PFSK-1 (cell line): Measurements from ENCODE around the gene SLC17A9.

Experiments used
- FOXP2 ChIP-seq: optimal IDR thresholded peaks from 2 replicates; pipeline ENCODE3; 2011; ENCODE audit warnings: borderline replicate concordance, control low read depth, inconsistent platforms; ENCODE audit not compliant: insufficient read depth; ENCODE audit errors: extremely low read length, extremely low read depth
- POLR2AphosphoS5 ChIP-seq: IDR thresholded peaks from 2 replicates; pipeline ENCODE4 v1.6.1; 2012; ENCODE audit warnings: low read depth, mild to moderate bottlenecking, control low read depth, low read length, moderate library complexity
- REST ChIP-seq, 2 experiments: IDR thresholded peaks; 2 replicates each; pipeline versions ENCODE4 v1.6.1 to v1.8.0; 2011 to 2012; ENCODE audit warnings: low read depth in 2 of 2, low read length in 2 of 2, control low read depth in 1 of 2, inconsistent platforms in 1 of 2, mild to moderate bottlenecking in 1 of 2, moderate library complexity in 1 of 2; ENCODE audit not compliant: insufficient read depth in 1 of 2
- SIN3A ChIP-seq: IDR thresholded peaks from 2 replicates; pipeline ENCODE4 v1.6.1; 2012; ENCODE audit warnings: mild to moderate bottlenecking, low read length, moderate library complexity, borderline replicate concordance; ENCODE audit not compliant: insufficient read depth
- TAF1 ChIP-seq: IDR thresholded peaks from 2 replicates; pipeline ENCODE4 v1.6.1; 2012; ENCODE audit warnings: low read length, control low read depth, borderline replicate concordance; ENCODE audit not compliant: insufficient read depth

Gene SLC17A9

DNA sequence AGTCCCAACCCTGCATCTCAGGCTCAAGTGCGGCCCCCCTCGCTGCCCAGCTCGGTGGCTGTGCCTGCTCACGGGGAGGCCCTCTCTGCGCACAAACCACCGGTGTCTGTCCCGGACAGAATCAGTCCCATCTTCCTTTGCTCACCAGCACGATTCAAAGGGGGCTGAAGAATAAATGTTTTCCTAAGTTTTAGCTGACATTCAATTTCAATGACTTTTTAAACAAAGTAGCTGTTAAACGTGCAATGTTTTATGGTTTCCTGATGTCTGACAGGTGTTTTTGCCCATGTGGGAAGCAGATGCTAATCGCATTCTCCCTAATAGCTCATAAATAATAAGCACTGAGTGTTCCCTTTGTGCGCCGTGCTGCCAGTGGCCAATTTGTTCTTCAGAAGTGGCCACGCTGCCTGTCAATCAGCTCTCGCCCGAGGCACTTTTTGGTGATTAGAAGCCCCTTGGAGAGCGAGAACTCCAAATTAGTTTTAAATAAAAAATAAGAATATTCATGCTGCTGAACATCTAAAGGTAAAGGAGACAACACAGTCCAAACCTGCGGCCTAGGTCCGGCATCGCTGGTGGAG lies 28.0 kb downstream of the SLC17A9 start:
- no peak for TF ChIP-seq SIN3A
- TF ChIP-seq FOXP2 = no peak
- no peak for TF ChIP-seq TAF1
- no peak for TF ChIP-seq POLR2AphosphoS5
- TF ChIP-seq REST (IDR thresholded peaks at IDR 0.05; ENCODE audit: insufficient read depth in 1 of 2, low read depth in 2 of 2, low read length in 2 of 2) = no peak

GRCh38 chr20:62980970-62981369 lies 28.5 kb downstream of the SLC17A9 start:
- TF ChIP-seq FOXP2 = no peak
- no peak for TF ChIP-seq SIN3A
- no peak for TF ChIP-seq REST (IDR thresholded peaks at IDR 0.05; ENCODE audit: insufficient read depth in 1 of 2, low read depth in 2 of 2, low read length in 2 of 2)
- TF ChIP-seq POLR2AphosphoS5 = no peak
- TF ChIP-seq TAF1 = no peak

DNA sequence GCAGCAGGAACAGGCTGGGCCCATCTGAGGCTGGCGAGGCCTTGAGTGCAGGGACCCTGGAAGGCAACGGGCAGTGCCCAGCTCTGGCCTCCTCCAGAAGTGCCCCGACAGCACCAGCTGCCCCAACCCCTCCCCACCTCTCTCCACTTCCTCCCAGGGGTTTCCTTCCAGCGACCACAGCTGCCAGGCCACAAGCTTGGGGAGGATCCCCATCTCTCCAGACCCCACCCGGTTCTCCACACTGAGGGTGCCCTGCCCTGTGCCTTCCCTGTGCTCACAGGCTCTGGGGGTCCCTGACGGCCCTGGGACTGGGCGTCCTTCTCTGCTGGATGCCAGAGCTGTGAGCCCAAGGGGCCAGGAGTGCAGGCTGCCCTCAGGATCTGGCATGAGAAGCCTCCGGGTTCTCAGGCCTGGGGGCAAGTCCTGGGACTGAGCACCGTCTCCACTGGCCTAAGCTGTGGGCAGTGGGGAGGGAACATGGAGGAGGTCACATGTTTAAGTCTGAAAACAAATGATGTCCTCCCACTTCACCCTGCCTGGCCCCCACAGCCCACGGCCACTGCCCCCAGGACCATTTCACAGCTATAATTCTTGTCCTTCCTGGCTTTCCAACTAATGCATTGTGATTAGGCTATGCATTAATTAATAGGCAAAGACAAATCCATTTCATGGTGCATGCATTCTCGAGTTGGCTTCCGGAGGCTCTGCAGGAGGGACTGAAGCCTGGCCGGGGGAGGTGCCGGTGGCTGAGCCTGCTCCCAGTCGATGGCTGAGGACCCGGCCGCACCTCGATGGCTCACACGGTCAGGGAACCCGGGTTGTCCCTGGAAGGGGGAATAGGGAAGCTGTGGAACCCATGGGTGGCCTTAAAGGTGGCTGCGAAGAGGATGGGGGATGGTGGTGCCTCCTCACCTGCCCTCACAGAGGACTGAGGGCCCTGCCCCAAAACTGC lies 29.9 kb downstream of the SLC17A9 start:
- TF ChIP-seq POLR2AphosphoS5 (no peak), SIN3A (no peak), TAF1 (no peak), REST (IDR thresholded peaks at IDR 0.05; ENCODE audit: insufficient read depth in 1 of 2, low read depth in 2 of 2, low read length in 2 of 2) (no peak), FOXP2 (no peak)

DNA sequence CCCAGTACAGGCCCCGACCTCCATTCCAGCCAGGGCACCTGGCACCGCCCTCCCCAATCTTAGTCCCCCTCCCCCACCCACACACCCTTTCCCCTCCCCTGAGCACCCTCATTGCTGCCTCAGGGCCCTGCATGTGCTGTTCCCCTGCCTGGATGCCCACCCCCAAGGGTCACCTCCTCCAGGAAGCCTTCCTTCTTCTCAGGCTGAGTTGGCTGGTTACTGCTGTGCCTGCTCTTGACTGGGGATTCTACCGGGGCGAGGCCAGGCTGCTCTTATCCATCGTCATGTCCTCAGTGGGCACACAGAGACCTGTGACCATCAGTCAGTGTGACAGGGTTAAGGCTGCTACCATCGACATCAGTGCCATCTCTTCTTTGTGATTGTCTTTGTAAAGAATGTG lies 30.7 kb downstream of the SLC17A9 start:
- TF ChIP-seq SIN3A = no peak
- no peak for TF ChIP-seq REST (IDR thresholded peaks at IDR 0.05; ENCODE audit: insufficient read depth in 1 of 2, low read depth in 2 of 2, low read length in 2 of 2)
- TF ChIP-seq POLR2AphosphoS5 = no peak
- no peak for TF ChIP-seq TAF1
- TF ChIP-seq FOXP2 = no peak
